Measurements from ENCODE around the gene CWF19L2. TPM values are rescaled to one million over a fixed set of nuclear protein-coding genes. Genes with fewer than 3 reads are reported as not detected.

CWF19L2 gene
- total RNA-seq, 1 experiment from 2014 or later, result 8.6 TPM

DNA sequence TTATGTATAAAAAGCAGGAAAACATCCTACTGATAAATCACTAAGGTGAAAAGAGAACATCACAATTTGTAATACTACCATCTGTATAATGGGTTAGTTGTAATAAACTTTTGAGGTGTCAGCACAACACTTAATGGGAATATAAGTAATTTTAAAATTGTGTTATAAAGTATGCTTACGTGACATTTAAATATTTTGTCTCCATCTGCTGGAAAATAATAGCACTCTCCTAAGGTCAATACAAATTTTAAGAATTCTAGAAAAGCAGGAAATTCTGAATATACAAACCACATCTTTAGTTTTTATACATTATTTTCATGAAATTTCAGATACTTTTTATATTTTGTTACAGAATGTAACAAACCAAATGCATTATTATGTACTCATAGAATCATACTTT lies 19.5 kb downstream of the CWF19L2 start:
- ATAC-seq (no peak), DNase-seq (no peak)
- H3K79me2 ChIP-seq (ENCODE audit: low read length), result no peaks in the 10 kb centered on the region
- TF ChIP-seq, protein P1, sequence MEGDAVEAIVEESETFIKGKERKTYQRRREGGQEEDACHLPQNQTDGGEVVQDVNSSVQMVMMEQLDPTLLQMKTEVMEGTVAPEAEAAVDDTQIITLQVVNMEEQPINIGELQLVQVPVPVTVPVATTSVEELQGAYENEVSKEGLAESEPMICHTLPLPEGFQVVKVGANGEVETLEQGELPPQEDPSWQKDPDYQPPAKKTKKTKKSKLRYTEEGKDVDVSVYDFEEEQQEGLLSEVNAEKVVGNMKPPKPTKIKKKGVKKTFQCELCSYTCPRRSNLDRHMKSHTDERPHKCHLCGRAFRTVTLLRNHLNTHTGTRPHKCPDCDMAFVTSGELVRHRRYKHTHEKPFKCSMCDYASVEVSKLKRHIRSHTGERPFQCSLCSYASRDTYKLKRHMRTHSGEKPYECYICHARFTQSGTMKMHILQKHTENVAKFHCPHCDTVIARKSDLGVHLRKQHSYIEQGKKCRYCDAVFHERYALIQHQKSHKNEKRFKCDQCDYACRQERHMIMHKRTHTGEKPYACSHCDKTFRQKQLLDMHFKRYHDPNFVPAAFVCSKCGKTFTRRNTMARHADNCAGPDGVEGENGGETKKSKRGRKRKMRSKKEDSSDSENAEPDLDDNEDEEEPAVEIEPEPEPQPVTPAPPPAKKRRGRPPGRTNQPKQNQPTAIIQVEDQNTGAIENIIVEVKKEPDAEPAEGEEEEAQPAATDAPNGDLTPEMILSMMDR (conservative IDR thresholded peaks at IDR 0.05; ENCODE audit: low read depth, low read length), result peak; percentile 54
- TF ChIP-seq EZH2phosphoT487 (IDR thresholded peaks at IDR 0.05; ENCODE audit: borderline replicate concordance, low read length), result no peak
- no peak for TF ChIP-seq EZH2 (IDR thresholded peaks at IDR 0.05; ENCODE audit: low read length, unreplicated experiment)
- ChIA-PET CTCF (no interaction called here), POLR2A (ENCODE audit: unreplicated experiment) (no interaction called here)
- no peaks in the 10 kb centered on the region for H3K4me1 ChIP-seq (ENCODE audit: insufficient read depth, low read length)
- H3K36me3 ChIP-seq (ENCODE audit: low read depth, low read length), result peaks cover 21% of the 10 kb centered on the region; the same call in 1 of the 2 replicates
- H3K9me2 ChIP-seq (replicated peaks; ENCODE audit: low read length), result no peaks in the 10 kb centered on the region
- H3K27me3 ChIP-seq (ENCODE audit: low read length), result no peaks in the 10 kb centered on the region
- H3K27ac ChIP-seq (ENCODE audit: low read length), result no peak overlapping the region
- H2AFZ ChIP-seq (ENCODE audit: low read length), result no peak overlapping the region
- H4K20me1 ChIP-seq (ENCODE audit: low read length), result no peaks in the 10 kb centered on the region
- H3F3A ChIP-seq (ENCODE audit: low read length, unreplicated experiment), result no peaks in the 10 kb centered on the region
- H3K9me3 ChIP-seq (ENCODE audit: low read length), result no peaks in the 10 kb centered on the region
- H3K4me3 ChIP-seq (ENCODE audit: low read length), result no peak overlapping the region
- H3K4me2 ChIP-seq (ENCODE audit: low read length), result no peak overlapping the region
- H3K9ac ChIP-seq (ENCODE audit: low read length), result no peak overlapping the region
- BruUV-seq (replicated peaks), result no TSS peak
- intact Hi-C loops (cut with micrococcal nuclease), result loop anchor here (1.0 to 10.0 kb wide), 3 partner anchors 183 to 723 kb away; no protein-coding TSS in a partner anchor

DNA sequence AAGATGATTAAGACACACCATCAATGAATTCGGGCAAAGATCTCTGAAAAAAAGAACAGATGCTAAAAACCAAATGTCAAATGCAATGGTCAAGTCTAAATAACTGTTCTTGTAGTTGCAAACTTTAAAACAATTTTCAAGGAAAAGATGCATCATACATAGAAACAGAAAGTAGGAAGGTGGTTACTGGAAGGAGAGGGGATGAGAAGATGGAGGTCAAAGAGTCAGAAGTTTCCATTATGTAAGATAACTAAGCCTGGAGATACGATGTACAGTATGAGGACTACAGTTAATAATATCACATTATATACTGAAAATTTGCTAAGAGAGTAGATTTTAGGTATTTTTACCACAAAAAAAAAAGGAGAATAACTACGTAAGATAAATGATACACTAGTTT lies 27.1 kb downstream of the CWF19L2 start:
- CTCF ChIA-PET, result no interaction called here
- DNase-seq, result no peak
- H3K36me3 ChIP-seq (ENCODE audit: low read depth, low read length), result peaks cover 13% of the 10 kb centered on the region; the same call in 1 of the 2 replicates
- POLR2A ChIA-PET (ENCODE audit: unreplicated experiment), result no interaction called here
- no peaks in the 10 kb centered on the region for H3K4me1 ChIP-seq (ENCODE audit: insufficient read depth, low read length)
- no peak overlapping the region for H2AFZ ChIP-seq (ENCODE audit: low read length)
- H3K4me2 ChIP-seq (ENCODE audit: low read length), result no peak overlapping the region
- intact Hi-C loops (cut with micrococcal nuclease), result loop anchor here (10.0 kb wide), 2 partner anchors 276 to 716 kb away; no protein-coding TSS in a partner anchor
- no peaks in the 10 kb centered on the region for H3K79me2 ChIP-seq (ENCODE audit: low read length)
- H3K9ac ChIP-seq (ENCODE audit: low read length), result no peak overlapping the region
- no peak overlapping the region for H3K4me3 ChIP-seq (ENCODE audit: low read length)
- H3K27me3 ChIP-seq (ENCODE audit: low read length), result no peaks in the 10 kb centered on the region
- TF ChIP-seq EZH2 (IDR thresholded peaks at IDR 0.05; ENCODE audit: low read length, unreplicated experiment) (no peak), EZH2phosphoT487 (IDR thresholded peaks at IDR 0.05; ENCODE audit: borderline replicate concordance, low read length) (no peak)
- TF ChIP-seq, protein P1 (conservative IDR thresholded peaks at IDR 0.05; ENCODE audit: low read depth, low read length), result no peak
- no peaks in the 10 kb centered on the region for H3K9me2 ChIP-seq (replicated peaks; ENCODE audit: low read length)
- H3K27ac ChIP-seq (ENCODE audit: low read length), result no peak overlapping the region
- H4K20me1 ChIP-seq (ENCODE audit: low read length), result no peaks in the 10 kb centered on the region
- H3F3A ChIP-seq (ENCODE audit: low read length, unreplicated experiment), result no peaks in the 10 kb centered on the region
- no peak for ATAC-seq
- no peaks in the 10 kb centered on the region for H3K9me3 ChIP-seq (ENCODE audit: low read length)
- no TSS peak for BruUV-seq (replicated peaks)

- DNase-seq (no peak), ATAC-seq (no peak)
- no peaks in the 10 kb centered on the region for H3K4me1 ChIP-seq (ENCODE audit: insufficient read depth, low read length)
- intact Hi-C loops (cut with micrococcal nuclease), result no loop called here
- ChIA-PET CTCF (no interaction called here), POLR2A (ENCODE audit: unreplicated experiment) (no interaction called here)
- H3K9me2 ChIP-seq (replicated peaks; ENCODE audit: low read length), result no peaks in the 10 kb centered on the region
- H3K27me3 ChIP-seq (ENCODE audit: low read length), result no peaks in the 10 kb centered on the region
- no peaks in the 10 kb centered on the region for H4K20me1 ChIP-seq (ENCODE audit: low read length)
- no peak overlapping the region for H3K9ac ChIP-seq (ENCODE audit: low read length)
- H3K36me3 ChIP-seq (ENCODE audit: low read depth, low read length), result peaks cover 13% of the 10 kb centered on the region; the same call in 1 of the 2 replicates
- no peaks in the 10 kb centered on the region for H3F3A ChIP-seq (ENCODE audit: low read length, unreplicated experiment)
- BruUV-seq (replicated peaks), result no TSS peak
- TF ChIP-seq, protein P1 (conservative IDR thresholded peaks at IDR 0.05; ENCODE audit: low read depth, low read length), result no peak
- no peak for TF ChIP-seq EZH2 (IDR thresholded peaks at IDR 0.05; ENCODE audit: low read length, unreplicated experiment)
- no peak for TF ChIP-seq EZH2phosphoT487 (IDR thresholded peaks at IDR 0.05; ENCODE audit: borderline replicate concordance, low read length)
- H3K4me3 ChIP-seq (ENCODE audit: low read length), result no peak overlapping the region
- no peaks in the 10 kb centered on the region for H3K79me2 ChIP-seq (ENCODE audit: low read length)
- H3K9me3 ChIP-seq (ENCODE audit: low read length), result no peaks in the 10 kb centered on the region
- H2AFZ ChIP-seq (ENCODE audit: low read length), result no peak overlapping the region
- no peak overlapping the region for H3K27ac ChIP-seq (ENCODE audit: low read length)
- H3K4me2 ChIP-seq (ENCODE audit: low read length), result no peak overlapping the region
Measured at GRCh38 chr11:107427569-107428180, 29.9 kb downstream of the CWF19L2 start.

Measured in PC-3 (cell line).